Keratinocyte (primary cell): ENCODE results near the gene GLDC.

ENCODE experiments used
- EZH2 ChIP-seq: IDR thresholded peaks from one replicate; pipeline ENCODE4 v1.6.1; 2012; ENCODE audit warnings: inconsistent platforms, mild to moderate bottlenecking, low read length, moderate library complexity
- TF ChIP-seq, protein P1 (sequence below), 3 experiments: IDR thresholded peaks in 1 of 3; conservative IDR thresholded peaks in 1 of 3; optimal IDR thresholded peaks in 1 of 3; 2 replicates in 2 of 3; 3 replicates in 1 of 3; pipeline versions ENCODE3 to v1.5.1; 2011; ENCODE audit warnings: low read length in 3 of 3, mild to moderate bottlenecking in 3 of 3, moderate library complexity in 2 of 3, control low read depth in 1 of 3, inconsistent platforms in 1 of 3; ENCODE audit not compliant: insufficient read depth in 2 of 3; ENCODE audit errors: extremely low read depth in 1 of 3

GRCh38 chr9:6489099-6489498 is 156.4 kb downstream of the GLDC start:
- TF ChIP-seq, protein P1, sequence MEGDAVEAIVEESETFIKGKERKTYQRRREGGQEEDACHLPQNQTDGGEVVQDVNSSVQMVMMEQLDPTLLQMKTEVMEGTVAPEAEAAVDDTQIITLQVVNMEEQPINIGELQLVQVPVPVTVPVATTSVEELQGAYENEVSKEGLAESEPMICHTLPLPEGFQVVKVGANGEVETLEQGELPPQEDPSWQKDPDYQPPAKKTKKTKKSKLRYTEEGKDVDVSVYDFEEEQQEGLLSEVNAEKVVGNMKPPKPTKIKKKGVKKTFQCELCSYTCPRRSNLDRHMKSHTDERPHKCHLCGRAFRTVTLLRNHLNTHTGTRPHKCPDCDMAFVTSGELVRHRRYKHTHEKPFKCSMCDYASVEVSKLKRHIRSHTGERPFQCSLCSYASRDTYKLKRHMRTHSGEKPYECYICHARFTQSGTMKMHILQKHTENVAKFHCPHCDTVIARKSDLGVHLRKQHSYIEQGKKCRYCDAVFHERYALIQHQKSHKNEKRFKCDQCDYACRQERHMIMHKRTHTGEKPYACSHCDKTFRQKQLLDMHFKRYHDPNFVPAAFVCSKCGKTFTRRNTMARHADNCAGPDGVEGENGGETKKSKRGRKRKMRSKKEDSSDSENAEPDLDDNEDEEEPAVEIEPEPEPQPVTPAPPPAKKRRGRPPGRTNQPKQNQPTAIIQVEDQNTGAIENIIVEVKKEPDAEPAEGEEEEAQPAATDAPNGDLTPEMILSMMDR (optimal IDR thresholded peaks at IDR 0.05 in 1 of 3, IDR thresholded peaks at IDR 0.05 in 1 of 3, conservative IDR thresholded peaks at IDR 0.05 in 1 of 3; ENCODE audit: extremely low read depth in 1 of 3, insufficient read depth in 2 of 3, low read length in 3 of 3) = no peak
- no peak for TF ChIP-seq EZH2
